PFSK-1 (cell line): ENCODE measurements around the gene CPNE6.

Experiments used
- FOXP2 ChIP-seq: optimal IDR thresholded peaks from 2 replicates; pipeline ENCODE3; 2011; ENCODE audit warnings: borderline replicate concordance, control low read depth, inconsistent platforms; ENCODE audit not compliant: insufficient read depth; ENCODE audit errors: extremely low read length, extremely low read depth
- POLR2AphosphoS5 ChIP-seq: IDR thresholded peaks from 2 replicates; pipeline ENCODE4 v1.6.1; 2012; ENCODE audit warnings: low read depth, mild to moderate bottlenecking, control low read depth, low read length, moderate library complexity
- REST ChIP-seq, 2 experiments: IDR thresholded peaks; 2 replicates each; pipeline versions ENCODE4 v1.6.1 to v1.8.0; 2011 to 2012; ENCODE audit warnings: low read depth in 2 of 2, low read length in 2 of 2, control low read depth in 1 of 2, inconsistent platforms in 1 of 2, mild to moderate bottlenecking in 1 of 2, moderate library complexity in 1 of 2; ENCODE audit not compliant: insufficient read depth in 1 of 2
- SIN3A ChIP-seq: IDR thresholded peaks from 2 replicates; pipeline ENCODE4 v1.6.1; 2012; ENCODE audit warnings: mild to moderate bottlenecking, low read length, moderate library complexity, borderline replicate concordance; ENCODE audit not compliant: insufficient read depth
- TAF1 ChIP-seq: IDR thresholded peaks from 2 replicates; pipeline ENCODE4 v1.6.1; 2012; ENCODE audit warnings: low read length, control low read depth, borderline replicate concordance; ENCODE audit not compliant: insufficient read depth

The CPNE6 gene

GRCh38 chr14:24052656-24053547, 18.5 kb upstream of the CPNE6 start:
- TF ChIP-seq REST (IDR thresholded peaks at IDR 0.05; ENCODE audit: insufficient read depth in 1 of 2, low read depth in 2 of 2, low read length in 2 of 2), result no peak
- no peak for TF ChIP-seq FOXP2
- TF ChIP-seq TAF1, result no peak
- no peak for TF ChIP-seq SIN3A
- no peak for TF ChIP-seq POLR2AphosphoS5

GRCh38 chr14:24053548-24054323, 17.6 kb upstream of the CPNE6 start:
- TF ChIP-seq REST (IDR thresholded peaks at IDR 0.05; ENCODE audit: insufficient read depth in 1 of 2, low read depth in 2 of 2, low read length in 2 of 2) (no peak), SIN3A (no peak), FOXP2 (no peak), POLR2AphosphoS5 (no peak), TAF1 (no peak)

- TF ChIP-seq TAF1 (no peak), SIN3A (no peak), REST (IDR thresholded peaks at IDR 0.05; ENCODE audit: insufficient read depth in 1 of 2, low read depth in 2 of 2, low read length in 2 of 2) (no peak), FOXP2 (no peak), POLR2AphosphoS5 (no peak)
These were observed 17.1 kb upstream of the CPNE6 start for GRCh38 chr14:24054324-24054641.

GRCh38 chr14:24054646-24055045, 16.7 kb upstream of the CPNE6 start:
- no peak for TF ChIP-seq FOXP2
- no peak for TF ChIP-seq SIN3A
- no peak for TF ChIP-seq TAF1
- TF ChIP-seq REST (IDR thresholded peaks at IDR 0.05; ENCODE audit: insufficient read depth in 1 of 2, low read depth in 2 of 2, low read length in 2 of 2), result no peak
- TF ChIP-seq POLR2AphosphoS5, result no peak
